Neutrophil (primary cell): ENCODE data around the gene NR3C2.

Experiments used
- H3K27ac ChIP-seq: fragments of 200-600 bp; sonication (generic); 2 replicates; pipeline ENCODE4 v1.5.1; 2016; ENCODE audit warnings: mild to moderate bottlenecking, moderate library complexity
- H3K27me3 ChIP-seq: fragments of 200-600 bp; sonication (generic); 2 replicates; pipeline ENCODE4 v1.6.0; 2016; ENCODE audit warnings: mild to moderate bottlenecking
- H3K36me3 ChIP-seq: fragments of 200-600 bp; sonication (generic); 2 replicates; pipeline ENCODE4 v1.5.1; 2017
- H3K4me1 ChIP-seq, 2 experiments: fragments of 200-600 bp in 1 of 2; sonication (generic) in 1 of 2; 1 replicate in 1 of 2; 2 replicates in 1 of 2; pipeline versions ENCODE4 v1.5.1 to v1.6.1; 2013 to 2016; ENCODE audit warnings: low read depth in 1 of 2, low read length in 1 of 2, mild to moderate bottlenecking in 1 of 2, moderate library complexity in 1 of 2; ENCODE audit not compliant: control insufficient read depth in 1 of 2, insufficient read depth in 1 of 2
- H3K4me3 ChIP-seq, 2 experiments: fragments of 200-600 bp in 1 of 2; sonication (generic) in 1 of 2; 1 replicate in 1 of 2; 2 replicates in 1 of 2; pipeline ENCODE4 v1.5.1; 2013 to 2016; ENCODE audit warnings: low read depth in 1 of 2, low read length in 1 of 2, mild to moderate bottlenecking in 1 of 2, moderate library complexity in 1 of 2
- H3K9me3 ChIP-seq: fragments of 200-600 bp; sonication (generic); 2 replicates; pipeline ENCODE4 v1.5.1; 2016
- CTCF ChIP-seq: fragments of 200-600 bp; sonication (generic); IDR thresholded peaks from 2 replicates; pipeline ENCODE4 v1.5.1; 2016; ENCODE audit warnings: antibody characterized with exemption

Gene NR3C2

DNA sequence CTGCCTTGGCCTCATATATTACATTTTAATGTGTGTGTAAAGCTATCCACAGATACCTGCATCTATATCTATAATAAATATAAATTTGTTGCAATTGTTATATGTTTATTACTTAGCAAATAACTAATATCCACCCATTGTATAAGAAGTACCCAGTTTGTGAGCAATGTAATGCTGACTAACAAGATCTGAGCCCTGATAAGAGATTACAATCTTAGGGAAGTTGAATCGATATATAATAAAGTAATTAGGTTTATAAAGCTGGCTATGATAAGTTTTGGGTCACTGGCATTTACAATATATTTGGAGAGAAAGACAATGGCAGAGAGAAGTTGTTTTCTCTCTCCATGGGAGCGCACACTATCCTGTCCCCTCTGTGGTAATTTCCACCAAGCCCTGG is 280.6 kb downstream of the NR3C2 start:
- Histone ChIP-seq H3K4me3 (no peak overlapping the region), H3K27me3 (no peaks in the 10 kb centered on the region), H3K27ac (no peak overlapping the region), H3K9me3 (no peaks in the 10 kb centered on the region), H3K4me1 (no peaks in the 10 kb centered on the region), H3K36me3 (no peaks in the 10 kb centered on the region)
- TF ChIP-seq CTCF = no peak

DNA sequence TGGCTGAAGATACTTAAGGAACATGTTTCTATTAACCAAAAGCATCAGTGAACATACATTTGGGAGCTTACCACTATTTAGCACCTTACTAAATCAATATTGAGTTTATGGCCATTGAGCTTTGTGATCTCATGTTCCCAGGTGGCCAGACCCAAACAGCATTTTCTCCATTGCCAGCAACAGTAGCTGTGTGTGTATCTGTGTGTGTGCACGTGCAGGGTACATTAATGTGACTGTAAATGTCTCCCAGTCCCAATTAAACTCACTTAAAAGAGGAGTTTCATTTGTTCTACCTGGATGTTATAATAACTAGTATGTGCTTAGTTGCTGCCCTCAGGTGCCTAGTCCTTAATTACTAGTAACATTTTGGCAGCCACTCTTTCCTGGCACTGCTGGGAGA is 282.4 kb downstream of the NR3C2 start:
- no peak for TF ChIP-seq CTCF
- no peaks in the 10 kb centered on the region for H3K4me1 ChIP-seq
- H3K36me3 ChIP-seq = no peaks in the 10 kb centered on the region
- H3K27me3 ChIP-seq = no peaks in the 10 kb centered on the region
- no peak overlapping the region for H3K27ac ChIP-seq
- H3K4me3 ChIP-seq = no peak overlapping the region
- H3K9me3 ChIP-seq = no peaks in the 10 kb centered on the region

DNA sequence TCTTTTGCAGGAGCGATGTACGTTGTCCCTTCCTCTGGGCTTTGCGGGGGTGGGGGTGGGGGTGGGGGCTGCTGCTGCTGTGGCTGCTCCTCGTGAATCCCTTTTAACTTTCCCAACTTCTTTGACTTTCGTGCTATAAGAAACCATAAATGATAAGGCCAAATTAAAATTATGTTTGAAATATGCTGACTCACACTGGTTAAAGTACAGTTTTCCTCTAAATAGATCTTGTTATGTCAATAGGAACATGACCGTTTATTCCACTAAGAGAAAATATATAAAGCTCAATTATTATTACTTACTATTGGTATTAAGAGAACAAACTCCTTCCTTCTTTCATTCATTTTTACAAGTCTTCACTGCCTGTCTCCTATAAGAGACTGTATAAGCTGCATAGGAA is 287.4 kb downstream of the NR3C2 start:
- no peaks in the 10 kb centered on the region for H3K36me3 ChIP-seq
- no peak overlapping the region for H3K27ac ChIP-seq
- H3K27me3 ChIP-seq = no peaks in the 10 kb centered on the region
- H3K4me1 ChIP-seq = no peaks in the 10 kb centered on the region
- no peaks in the 10 kb centered on the region for H3K9me3 ChIP-seq
- no peak for TF ChIP-seq CTCF
- H3K4me3 ChIP-seq = no peak overlapping the region

- no peaks in the 10 kb centered on the region for H3K36me3 ChIP-seq
- no peaks in the 10 kb centered on the region for H3K9me3 ChIP-seq
- H3K27me3 ChIP-seq = no peaks in the 10 kb centered on the region
- no peak for TF ChIP-seq CTCF
- no peak overlapping the region for H3K4me3 ChIP-seq
- no peaks in the 10 kb centered on the region for H3K4me1 ChIP-seq
- H3K27ac ChIP-seq = no peak overlapping the region
These were observed 289.2 kb downstream of the NR3C2 start for GRCh38 chr4:148152868-148153625.

- no peak for TF ChIP-seq CTCF
- H3K27ac ChIP-seq = no peak overlapping the region
- no peaks in the 10 kb centered on the region for H3K9me3 ChIP-seq
- H3K4me3 ChIP-seq = no peak overlapping the region
- H3K27me3 ChIP-seq = no peaks in the 10 kb centered on the region
- H3K4me1 ChIP-seq = no peaks in the 10 kb centered on the region
- no peaks in the 10 kb centered on the region for H3K36me3 ChIP-seq
These were observed 290.4 kb downstream of the NR3C2 start for GRCh38 chr4:148151806-148152205.
